SK-N-SH (cell line): Measurements from ENCODE around the gene SLC17A9.

Experiments used
- CHD2 ChIP-seq: fragments of 150-350 bp; IDR thresholded peaks from 2 replicates; pipeline ENCODE4 v1.6.1; 2018; ENCODE audit warnings: low read length; ENCODE audit not compliant: partially characterized antibody
- CTCF ChIP-seq: fragments of 200-600 bp; sonication (generic); IDR thresholded peaks from 2 replicates; pipeline ENCODE4 v1.6.1; 2017; ENCODE audit warnings: antibody characterized with exemption, mild to moderate bottlenecking, moderate library complexity
- IRF3 ChIP-seq: fragments of 150-350 bp; IDR thresholded peaks from 2 replicates; pipeline ENCODE4 v1.6.1; 2016; ENCODE audit warnings: mild to moderate bottlenecking, low read depth, low read length
- JUND ChIP-seq: IDR thresholded peaks from 2 replicates; pipeline ENCODE4 v1.4.0; 2012
- NRF1 ChIP-seq: IDR thresholded peaks from 2 replicates; pipeline ENCODE4 v1.6.1; 2012; ENCODE audit warnings: low read depth, mild to moderate bottlenecking, low read length
- PBX3 ChIP-seq: IDR thresholded peaks from 2 replicates; pipeline ENCODE4; 2012
- RAD21 ChIP-seq: IDR thresholded peaks from 2 replicates; pipeline ENCODE4 v1.6.1; 2012; ENCODE audit warnings: mild to moderate bottlenecking, low read length
- REST ChIP-seq: IDR thresholded peaks from 2 replicates; pipeline ENCODE4 v1.6.1; 2012; ENCODE audit warnings: mild to moderate bottlenecking, low read depth, low read length, moderate library complexity
- YY1 ChIP-seq: IDR thresholded peaks from 2 replicates; pipeline ENCODE4 v1.4.0; 2012; ENCODE audit warnings: low read depth, mild to moderate bottlenecking

DNA sequence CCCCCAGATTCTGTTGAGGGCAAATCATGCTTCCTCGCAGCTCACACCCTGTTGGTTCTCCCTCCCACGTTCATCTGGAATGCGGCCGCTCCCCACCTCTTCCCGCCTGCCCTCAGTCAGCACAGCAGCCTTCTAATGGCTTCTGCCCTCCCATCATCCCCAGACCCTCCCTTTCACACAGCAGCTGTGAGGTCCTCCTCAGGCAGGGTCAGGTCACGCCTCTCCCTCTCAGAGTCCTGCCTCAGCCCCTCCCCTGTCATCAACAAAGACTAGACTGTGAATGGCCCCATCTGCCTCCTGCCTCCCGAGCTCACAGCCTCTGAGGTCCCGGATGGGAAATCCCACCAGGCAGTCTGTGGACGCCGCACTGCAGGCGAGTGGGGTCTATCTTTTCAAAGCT, 62.2 kb downstream of the SLC17A9 start:
- TF ChIP-seq CTCF = no peak
- no peak for TF ChIP-seq PBX3
- TF ChIP-seq CHD2 = no peak
- no peak for TF ChIP-seq YY1
- TF ChIP-seq JUND = no peak
- TF ChIP-seq NRF1 = no peak
- no peak for TF ChIP-seq RAD21
- no peak for TF ChIP-seq IRF3
- no peak for TF ChIP-seq REST
